GM10266 (cell line): ENCODE measurements around the gene CHEK2.
"Not testable (repeated sequence)": the region's sequence is repeated elsewhere in the genome, so short reads cannot be mapped to it uniquely, and the experiment has no call there.

ENCODE experiments used
- DNase-seq: peaks from one replicate; pipeline ENCODE4 v3.0.0; 2012; ENCODE audit errors: extremely low spot score
- CTCF ChIP-seq: IDR thresholded peaks from 2 replicates; pipeline ENCODE4 v1.5.1; 2012; ENCODE audit warnings: mild to moderate bottlenecking, low read depth; ENCODE audit not compliant: control insufficient read depth, insufficient read depth; ENCODE audit errors: missing control alignments

The CHEK2 gene

DNA sequence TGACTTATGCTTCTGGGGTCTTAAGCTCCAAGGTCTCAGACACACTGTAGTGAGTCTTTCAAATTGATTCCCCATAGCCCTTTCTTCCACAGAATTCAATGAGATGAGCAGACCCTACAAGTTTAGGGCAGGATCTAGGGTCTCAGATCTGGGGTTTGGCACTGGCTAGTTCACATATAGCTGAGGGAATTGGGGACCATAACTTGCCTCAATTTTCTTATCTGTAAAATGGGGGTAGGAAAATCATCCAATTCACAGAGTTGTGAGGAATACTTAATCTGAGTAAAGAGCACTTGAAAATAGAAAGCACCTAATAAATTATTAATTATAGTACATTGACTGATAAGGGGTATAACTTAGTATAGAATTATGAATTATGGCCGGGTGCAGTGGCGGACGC is 25.0 kb upstream of the CHEK2 start:
- DNase-seq = no peak
- no peak for TF ChIP-seq CTCF

DNA sequence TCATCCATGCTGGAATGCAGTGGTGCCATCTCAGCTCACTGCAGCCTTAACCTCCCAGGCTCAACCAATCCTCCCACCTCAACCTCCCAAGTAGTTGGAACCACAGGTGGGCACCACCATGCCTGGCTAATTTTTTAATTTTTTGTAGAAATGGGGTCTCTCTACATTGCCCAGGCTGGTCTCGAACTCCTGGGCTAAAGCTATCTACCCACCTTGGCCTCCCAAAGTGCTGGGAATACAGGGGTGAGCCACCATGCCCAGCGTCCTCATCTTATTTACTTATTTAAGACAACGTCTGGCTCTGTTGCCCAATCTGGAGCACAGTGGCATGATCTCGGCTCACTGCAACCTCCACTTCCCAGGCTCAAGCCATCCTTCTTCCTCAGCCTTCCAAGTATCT is 20.4 kb upstream of the CHEK2 start:
- DNase-seq = not testable (repeated sequence)

- TF ChIP-seq CTCF = no peak
Measured at GRCh38 chr22:28761449-28761755, 19.8 kb upstream of the CHEK2 start.

GRCh38 chr22:28759861-28760560 is 18.4 kb upstream of the CHEK2 start:
- TF ChIP-seq CTCF = no peak
- DNase-seq = no peak

More at GRCh38 chr22:28761449-28761755, 19.8 kb upstream of the CHEK2 start:
- DNase-seq = no peak

DNA sequence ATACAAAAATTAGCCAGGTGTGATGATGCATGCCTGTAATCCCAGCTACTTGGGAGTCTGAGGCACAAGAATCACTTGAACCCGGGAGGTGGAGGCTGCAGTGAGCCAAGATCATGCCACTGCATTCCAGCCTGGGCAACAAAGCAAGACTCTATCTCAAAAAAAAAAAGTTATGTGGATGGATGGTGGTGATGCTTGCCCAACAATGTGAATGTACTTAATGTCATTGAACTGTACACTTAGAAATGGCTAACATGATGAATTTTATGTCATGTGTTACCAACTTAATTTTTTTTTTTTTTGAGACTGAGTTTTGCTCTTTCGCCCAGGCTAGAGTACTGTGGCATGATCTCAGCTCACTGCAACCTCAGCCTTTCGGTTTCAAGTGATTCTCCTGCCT is 12.9 kb upstream of the CHEK2 start:
- not testable (repeated sequence) for DNase-seq

DNA sequence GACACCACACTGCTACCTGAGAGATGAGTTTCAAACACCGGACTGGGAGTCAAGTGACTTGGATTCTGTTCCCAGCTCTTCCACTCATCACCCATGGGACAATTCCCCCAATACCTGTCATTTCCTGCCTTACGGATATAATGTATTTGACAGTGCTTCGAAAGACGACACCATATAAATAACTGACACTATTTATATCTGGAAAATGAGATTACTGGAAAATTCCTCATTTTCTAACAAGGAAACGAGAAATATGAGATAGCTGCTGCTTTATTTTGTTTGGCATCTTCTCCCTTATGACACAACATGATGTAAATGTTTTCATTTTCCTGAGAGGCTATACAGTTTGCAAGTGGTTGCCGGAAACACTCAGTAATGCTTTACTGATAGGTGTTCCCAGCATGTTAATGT is 8.9 kb upstream of the CHEK2 start:
- DNase-seq = no peak
- no peak for TF ChIP-seq CTCF

- no peak for TF ChIP-seq CTCF
- no peak for DNase-seq
Measured at GRCh38 chr22:28743852-28744251, 2.2 kb upstream of the CHEK2 start.

DNA sequence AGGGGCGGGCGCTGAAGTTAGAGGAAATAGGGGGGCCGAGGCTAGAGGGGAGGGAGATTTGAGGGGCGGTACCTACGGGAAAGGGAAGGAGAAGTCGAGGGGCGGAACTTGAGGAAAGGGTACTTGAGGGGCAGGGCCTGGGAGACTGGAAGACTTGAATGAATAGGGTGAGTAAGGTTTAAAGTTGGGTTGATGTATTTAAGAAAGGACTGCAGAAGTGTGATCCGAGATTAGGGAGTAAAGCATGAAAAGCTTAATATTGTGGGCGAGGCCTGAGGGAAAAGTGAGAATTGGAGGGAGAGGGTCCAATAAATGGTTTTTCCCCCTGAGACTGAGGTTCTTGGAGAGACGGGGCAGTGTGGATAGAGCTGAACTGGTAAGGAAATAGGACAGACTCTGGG is 942 bp upstream of the CHEK2 start:
- no peak for TF ChIP-seq CTCF
- DNase-seq = no peak
